GM12864 (cell line): ENCODE results near the gene MED12L.

ENCODE experiments used
- DNase-seq: peaks from one replicate; pipeline ENCODE4 v3.0.0-alpha.2; 2011; ENCODE audit warnings: low read depth
- H3K4me3 ChIP-seq: 2 replicates; pipeline ENCODE4 v1.5.1; 2011; ENCODE audit warnings: mild to moderate bottlenecking, low read depth, low read length, control low read depth
- TF ChIP-seq, protein P1 (sequence below): IDR thresholded peaks from 2 replicates; pipeline ENCODE4 v1.5.1; 2011; ENCODE audit warnings: low read depth, mild to moderate bottlenecking, moderate library complexity, low read length, control low read depth, inconsistent platforms; ENCODE audit errors: missing control alignments

Gene MED12L

DNA sequence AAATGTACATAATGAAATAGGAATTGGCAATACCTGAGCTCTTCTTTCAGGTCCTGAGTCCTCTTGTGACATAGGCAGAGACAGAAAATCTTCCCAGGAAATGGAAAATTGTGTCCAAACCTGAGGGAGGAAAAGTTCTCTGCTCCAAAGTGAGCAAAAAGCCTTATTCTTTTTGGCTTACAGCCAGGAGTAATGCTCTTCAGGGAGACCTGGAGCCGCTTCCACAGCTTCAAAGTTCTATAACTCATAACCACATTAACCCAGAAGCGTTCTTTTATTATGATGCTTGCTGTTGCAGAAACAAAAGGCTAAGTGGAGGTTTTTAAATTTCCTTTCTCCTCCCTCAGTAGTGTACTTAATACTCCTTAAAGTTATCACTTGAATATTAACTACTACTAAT is 374.8 kb downstream of the MED12L start:
- TF ChIP-seq, protein P1, sequence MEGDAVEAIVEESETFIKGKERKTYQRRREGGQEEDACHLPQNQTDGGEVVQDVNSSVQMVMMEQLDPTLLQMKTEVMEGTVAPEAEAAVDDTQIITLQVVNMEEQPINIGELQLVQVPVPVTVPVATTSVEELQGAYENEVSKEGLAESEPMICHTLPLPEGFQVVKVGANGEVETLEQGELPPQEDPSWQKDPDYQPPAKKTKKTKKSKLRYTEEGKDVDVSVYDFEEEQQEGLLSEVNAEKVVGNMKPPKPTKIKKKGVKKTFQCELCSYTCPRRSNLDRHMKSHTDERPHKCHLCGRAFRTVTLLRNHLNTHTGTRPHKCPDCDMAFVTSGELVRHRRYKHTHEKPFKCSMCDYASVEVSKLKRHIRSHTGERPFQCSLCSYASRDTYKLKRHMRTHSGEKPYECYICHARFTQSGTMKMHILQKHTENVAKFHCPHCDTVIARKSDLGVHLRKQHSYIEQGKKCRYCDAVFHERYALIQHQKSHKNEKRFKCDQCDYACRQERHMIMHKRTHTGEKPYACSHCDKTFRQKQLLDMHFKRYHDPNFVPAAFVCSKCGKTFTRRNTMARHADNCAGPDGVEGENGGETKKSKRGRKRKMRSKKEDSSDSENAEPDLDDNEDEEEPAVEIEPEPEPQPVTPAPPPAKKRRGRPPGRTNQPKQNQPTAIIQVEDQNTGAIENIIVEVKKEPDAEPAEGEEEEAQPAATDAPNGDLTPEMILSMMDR: no peak
- H3K4me3 ChIP-seq: no peak overlapping the region
- DNase-seq: no peak

DNA sequence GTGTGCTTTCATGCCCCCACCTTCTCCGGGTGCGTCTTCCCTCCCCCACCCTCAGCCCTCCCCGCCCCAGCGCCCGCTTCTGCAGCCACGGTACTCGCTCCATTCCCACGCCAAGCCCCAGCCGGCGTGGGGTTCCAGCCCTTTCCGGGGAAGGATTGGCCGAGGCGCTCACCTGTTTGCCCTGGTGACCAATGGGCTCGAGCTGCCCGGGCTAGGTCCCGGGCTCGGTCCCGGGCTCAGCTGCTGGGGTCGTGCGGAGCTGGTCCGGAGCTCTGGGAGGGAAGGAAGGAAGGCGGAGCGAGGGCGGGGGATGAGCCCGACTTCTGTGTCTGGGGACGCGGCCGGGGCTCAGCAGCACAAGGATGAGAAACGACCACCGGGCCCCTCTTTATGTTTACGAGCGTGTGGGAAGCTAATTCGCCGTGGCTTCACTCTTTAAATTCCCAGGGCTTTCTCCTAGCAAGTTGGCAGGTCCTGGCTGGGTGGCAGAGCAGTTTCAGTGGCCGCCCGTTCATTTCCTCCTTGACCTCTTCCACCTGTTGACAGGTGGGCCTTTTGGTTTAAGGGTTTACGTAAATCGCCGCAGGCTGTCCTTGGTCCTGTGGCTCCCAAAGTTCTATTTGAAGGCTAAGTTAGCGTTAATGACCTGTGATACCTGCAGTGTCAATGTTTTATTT is 375.4 kb downstream of the MED12L start, which contains the start of gene IGSF10:
IGSF10 (minus strand) TSS at position 288 of the 677 bp plus-strand sequence. CDS start 2,352 bp downstream, outside the sequence.
- no peak within 1 kb of the TSS for H3K4me3 ChIP-seq
- TF ChIP-seq, protein P1: no peak
- DNase-seq: no peak

DNA sequence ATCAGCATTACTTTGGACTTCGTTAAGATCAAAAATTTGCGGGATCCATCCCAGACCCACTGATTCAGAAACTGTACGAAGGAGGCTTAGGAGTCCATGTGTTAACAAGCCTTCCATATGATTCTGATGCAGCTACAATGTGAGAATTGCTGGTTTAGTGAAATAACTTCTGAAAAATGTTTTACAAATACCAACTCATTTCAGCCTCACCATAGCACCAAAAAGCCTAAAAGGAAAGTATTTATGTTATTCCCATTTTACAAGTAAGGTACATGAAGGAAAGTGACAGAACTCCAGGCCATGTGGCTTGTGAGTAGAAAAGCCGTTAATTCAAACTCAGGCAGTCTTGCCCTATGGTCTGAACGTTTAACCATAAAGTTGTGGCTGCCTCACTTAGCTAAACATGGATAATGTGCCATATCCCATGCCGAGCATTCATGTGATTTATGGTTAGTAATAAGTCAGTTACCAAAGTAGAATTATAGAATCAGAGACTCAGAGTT is 376.9 kb downstream of the MED12L start:
- H3K4me3 ChIP-seq: no peak overlapping the region
- no peak for DNase-seq
- TF ChIP-seq, protein P1: no peak

DNA sequence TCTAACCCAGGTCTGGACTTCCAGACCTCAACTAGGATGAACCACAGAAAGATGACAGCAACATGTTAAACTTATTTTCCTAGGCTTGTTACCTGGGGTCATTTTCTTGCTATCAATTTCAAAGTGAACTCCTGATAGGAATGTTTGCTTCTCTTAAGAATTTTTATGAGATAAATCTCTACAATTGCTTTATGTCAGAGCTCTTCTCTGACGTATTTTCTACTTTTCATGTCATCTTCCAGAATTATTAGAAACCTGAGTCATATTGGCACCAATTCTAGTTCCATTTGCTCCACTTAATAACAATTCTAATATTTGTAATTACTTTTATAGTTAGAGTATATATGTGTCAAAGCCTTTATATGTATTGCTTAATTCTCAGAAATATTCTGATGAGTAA is 377.5 kb downstream of the MED12L start:
- H3K4me3 ChIP-seq: no peak overlapping the region
- TF ChIP-seq, protein P1: no peak
- no peak for DNase-seq

DNA sequence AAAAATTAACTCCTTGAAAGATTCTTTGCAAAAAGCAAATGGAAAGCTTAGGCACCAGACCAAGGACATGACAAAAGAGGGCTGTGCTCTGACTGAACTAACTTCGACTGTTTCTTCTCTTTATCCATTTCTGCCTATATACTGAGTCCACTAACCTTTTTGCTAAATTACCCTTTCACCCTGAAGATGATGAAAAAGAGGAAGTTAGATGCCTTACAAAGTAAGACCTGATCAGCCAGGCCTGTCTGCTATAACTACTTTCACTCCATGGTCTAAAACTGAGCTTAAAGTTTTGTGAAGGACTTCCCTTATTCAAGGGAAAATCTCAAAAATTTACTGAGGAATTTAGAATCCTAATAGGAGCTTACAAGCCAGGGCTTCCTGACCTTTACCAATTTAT is 381.6 kb downstream of the MED12L start:
- TF ChIP-seq, protein P1: no peak
- no peak for DNase-seq
- H3K4me3 ChIP-seq: no peak overlapping the region

DNA sequence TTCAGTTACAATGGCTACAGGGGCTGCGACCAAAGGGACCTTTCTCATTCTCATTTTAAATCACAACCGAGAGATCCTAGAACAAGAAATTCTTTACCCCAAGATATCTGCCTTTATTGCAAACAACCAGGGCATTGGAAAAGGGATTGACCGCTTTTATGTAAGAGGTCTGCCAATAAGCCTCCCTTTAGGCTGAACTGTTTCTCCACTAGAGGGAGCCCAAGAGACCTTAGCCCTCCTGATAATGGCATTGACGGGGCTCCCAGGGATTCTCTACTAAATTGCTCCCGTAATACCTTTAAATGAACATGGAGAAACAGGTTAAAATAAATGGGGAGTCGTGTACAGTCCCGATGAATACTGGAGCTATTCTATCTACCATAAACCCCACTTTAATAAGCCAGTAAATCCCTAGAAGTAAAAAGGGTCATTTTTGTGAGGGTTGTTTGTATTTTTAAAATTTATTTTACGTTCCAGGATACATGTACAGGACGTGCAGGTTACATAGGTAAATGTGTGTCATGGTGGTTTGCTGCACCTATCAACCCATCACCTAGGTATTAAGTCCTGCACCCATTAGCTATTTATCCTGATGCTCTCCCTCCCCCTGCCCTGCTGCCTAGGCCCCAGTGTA is 382.9 kb downstream of the MED12L start:
- no peak overlapping the region for H3K4me3 ChIP-seq
- DNase-seq: peak; percentile 30
- TF ChIP-seq, protein P1: peak; percentile 85
